ENCODE measurements around the gene ASB10.

GRCh38 chr7:151168003-151168786, 18.9 kb downstream of the ASB10 start:
- TF ChIP-seq, protein P1, sequence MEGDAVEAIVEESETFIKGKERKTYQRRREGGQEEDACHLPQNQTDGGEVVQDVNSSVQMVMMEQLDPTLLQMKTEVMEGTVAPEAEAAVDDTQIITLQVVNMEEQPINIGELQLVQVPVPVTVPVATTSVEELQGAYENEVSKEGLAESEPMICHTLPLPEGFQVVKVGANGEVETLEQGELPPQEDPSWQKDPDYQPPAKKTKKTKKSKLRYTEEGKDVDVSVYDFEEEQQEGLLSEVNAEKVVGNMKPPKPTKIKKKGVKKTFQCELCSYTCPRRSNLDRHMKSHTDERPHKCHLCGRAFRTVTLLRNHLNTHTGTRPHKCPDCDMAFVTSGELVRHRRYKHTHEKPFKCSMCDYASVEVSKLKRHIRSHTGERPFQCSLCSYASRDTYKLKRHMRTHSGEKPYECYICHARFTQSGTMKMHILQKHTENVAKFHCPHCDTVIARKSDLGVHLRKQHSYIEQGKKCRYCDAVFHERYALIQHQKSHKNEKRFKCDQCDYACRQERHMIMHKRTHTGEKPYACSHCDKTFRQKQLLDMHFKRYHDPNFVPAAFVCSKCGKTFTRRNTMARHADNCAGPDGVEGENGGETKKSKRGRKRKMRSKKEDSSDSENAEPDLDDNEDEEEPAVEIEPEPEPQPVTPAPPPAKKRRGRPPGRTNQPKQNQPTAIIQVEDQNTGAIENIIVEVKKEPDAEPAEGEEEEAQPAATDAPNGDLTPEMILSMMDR (IDR thresholded peaks at IDR 0.05), result peak; percentile 32 to 69 (median 58)
- TF ChIP-seq POLR2A (IDR thresholded peaks at IDR 0.05), result no peak
